AG10803 (cell line): ENCODE data around the gene MSX2.

Experiments used
- DNase-seq: peaks from one replicate; pipeline ENCODE4 v3.0.0; 2010; ENCODE audit warnings: low read depth
- H3K4me3 ChIP-seq: 2 replicates; pipeline ENCODE4 v1.5.1; 2011; ENCODE audit warnings: mild to moderate bottlenecking, low read length, control low read depth
- TF ChIP-seq, protein P1 (sequence below): conservative IDR thresholded peaks from 2 replicates; pipeline ENCODE4 v1.5.1; 2011; ENCODE audit warnings: mild to moderate bottlenecking, low read length, control low read depth, inconsistent platforms

The MSX2 gene

DNA sequence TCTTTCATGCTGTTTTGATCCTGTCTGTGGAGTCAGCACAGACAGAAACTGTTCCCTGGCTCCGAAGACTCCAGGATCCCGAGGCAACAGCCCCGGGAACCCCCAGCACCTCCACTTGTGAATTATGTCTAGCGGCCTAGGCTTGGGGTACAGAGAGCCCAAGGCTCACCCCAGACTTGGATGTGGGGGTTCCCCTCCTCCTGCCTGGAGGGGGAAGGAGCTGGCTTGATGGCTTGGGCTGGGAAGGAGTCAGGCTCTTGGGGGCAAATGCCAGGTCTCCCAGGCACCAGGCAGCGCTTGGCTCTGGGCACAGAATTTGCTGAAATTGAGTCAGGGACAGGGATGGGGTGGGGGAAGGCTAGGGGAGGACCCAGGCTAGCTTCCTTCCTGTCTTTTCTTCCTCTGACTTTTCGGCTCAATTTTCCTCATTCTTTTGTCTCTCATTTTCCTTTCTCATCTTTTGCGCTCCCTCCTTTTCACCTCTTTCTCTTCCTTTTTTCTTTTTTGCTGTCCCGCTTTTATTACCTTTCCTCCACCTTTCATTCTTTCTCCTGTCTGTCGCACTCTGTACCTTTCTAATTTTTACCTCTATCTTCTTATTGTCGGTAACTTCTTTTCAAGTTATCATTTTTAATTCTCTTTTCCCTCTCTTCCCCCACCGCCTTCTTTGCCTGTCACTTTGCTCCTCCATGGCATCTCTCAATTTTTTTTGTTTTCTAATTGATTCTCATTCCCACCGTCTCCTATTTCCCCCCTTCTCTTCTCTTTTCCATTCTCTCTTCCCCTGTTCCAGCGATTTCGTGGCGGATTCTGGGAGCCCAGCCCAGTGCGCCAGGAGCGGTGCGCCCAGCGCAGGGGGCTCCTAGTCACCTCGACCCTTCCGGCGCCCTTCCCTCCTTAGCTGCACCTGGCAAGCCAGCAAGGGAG, 10.5 kb downstream of the MSX2 start:
- H3K4me3 ChIP-seq: no peak overlapping the region
- TF ChIP-seq, protein P1, sequence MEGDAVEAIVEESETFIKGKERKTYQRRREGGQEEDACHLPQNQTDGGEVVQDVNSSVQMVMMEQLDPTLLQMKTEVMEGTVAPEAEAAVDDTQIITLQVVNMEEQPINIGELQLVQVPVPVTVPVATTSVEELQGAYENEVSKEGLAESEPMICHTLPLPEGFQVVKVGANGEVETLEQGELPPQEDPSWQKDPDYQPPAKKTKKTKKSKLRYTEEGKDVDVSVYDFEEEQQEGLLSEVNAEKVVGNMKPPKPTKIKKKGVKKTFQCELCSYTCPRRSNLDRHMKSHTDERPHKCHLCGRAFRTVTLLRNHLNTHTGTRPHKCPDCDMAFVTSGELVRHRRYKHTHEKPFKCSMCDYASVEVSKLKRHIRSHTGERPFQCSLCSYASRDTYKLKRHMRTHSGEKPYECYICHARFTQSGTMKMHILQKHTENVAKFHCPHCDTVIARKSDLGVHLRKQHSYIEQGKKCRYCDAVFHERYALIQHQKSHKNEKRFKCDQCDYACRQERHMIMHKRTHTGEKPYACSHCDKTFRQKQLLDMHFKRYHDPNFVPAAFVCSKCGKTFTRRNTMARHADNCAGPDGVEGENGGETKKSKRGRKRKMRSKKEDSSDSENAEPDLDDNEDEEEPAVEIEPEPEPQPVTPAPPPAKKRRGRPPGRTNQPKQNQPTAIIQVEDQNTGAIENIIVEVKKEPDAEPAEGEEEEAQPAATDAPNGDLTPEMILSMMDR: no peak
- no peak for DNase-seq

DNA sequence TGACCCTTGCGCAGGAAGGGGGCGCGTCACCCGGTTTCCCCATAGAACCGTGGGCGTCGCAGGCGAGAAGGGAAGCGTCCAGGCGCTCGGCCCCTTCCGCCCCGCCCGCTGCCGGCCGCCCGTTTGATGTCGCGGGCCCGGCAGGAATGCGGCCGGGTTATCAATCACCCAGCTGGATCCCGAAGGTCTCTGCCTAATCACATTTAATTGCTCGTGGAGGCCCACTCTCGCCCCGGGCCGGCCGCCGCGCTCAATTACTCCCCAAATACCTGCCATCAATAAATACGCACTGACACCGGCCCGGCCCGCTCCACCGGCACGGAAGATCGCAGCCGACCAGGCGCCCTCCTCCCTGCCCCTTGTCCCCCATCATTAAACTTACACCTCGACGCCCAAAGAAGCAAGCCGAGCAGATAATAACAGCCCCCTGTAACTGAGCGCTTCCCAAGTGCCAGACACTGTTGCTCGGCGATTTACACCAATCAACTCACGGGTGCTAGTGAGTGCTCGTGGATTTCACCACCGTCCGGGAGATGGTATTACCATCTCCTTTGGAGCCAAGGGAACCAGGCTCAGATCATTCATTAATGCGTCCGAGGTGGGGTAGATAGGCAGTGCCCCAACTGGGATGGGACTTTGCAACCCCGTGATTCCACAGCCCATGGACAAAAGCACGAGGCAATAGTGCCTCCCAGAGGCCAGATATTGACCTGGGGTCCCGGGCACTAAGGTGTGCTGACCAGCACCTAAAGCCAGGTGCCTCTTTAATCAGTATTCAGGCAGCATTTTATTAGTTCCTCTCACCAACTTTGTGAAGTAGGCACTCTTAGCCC, 11.3 kb downstream of the MSX2 start:
- H3K4me3 ChIP-seq: no peak overlapping the region
- TF ChIP-seq, protein P1: peak; percentile 17
- DNase-seq: no peak

DNA sequence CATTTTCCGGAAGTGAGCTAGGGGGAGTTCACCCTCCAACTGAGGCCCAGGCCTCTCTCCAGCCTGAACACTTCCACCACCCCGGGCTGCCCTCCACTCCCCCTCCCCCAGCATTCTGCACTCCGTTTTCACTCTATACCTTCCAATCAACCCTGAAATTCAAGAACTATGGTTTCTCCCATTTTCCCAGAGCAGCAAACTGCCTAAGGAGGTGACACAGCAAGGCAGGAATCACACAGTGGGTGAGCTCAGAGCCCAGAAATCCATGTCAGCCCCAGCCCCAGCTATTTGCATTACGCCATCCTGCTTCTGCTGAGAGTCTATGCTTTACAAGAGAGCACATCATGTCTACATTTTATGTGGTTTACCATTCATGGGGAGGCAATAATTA, 11.9 kb downstream of the MSX2 start:
- peak; percentile 72 for DNase-seq
- TF ChIP-seq, protein P1: no peak

DNA sequence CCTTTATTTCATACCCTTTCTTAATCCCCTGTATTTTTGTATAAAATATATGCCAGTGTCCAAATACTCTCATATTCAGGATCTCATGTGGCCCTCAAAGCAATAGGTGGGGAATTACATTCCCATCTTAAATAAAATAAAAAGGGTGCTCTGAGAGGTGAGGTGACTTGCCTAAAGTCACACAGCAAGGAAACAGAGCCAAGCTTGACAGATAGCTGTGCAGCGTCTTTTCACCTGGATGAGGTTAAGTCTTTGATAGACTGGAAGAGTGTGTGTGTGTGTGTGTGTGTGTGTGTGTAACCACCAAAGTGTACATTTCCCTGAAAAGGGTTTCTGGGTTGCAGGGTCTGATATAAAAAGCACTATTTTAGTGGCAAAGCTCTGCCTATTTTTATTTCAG, 12.4 kb downstream of the MSX2 start:
- no peak for DNase-seq
- no peak overlapping the region for H3K4me3 ChIP-seq
- TF ChIP-seq, protein P1: no peak

More for the DNA sequence above, 11.9 kb downstream of the MSX2 start:
- H3K4me3 ChIP-seq: no peak overlapping the region

DNA sequence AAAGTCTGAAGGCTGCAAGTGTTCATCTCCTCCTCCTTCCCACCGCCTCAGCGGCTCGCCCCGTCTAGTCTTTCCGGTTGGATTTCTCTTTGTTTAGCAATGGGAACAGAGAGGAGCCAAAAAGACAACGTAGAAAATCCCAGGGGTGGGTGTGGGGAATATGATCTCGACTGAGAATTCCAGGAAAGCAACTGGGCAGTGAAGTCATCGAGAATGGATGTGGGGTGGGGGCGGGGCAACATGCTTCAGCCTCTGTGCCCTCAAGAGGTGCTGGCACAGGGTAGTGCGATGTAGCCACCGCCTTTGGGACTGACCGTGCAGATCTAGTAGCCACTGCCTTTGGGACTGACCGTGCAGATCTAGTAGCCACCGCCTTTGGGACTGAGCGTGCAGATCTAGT, 12.9 kb downstream of the MSX2 start:
- H3K4me3 ChIP-seq: no peak overlapping the region
- DNase-seq: no peak
- TF ChIP-seq, protein P1: no peak

DNA sequence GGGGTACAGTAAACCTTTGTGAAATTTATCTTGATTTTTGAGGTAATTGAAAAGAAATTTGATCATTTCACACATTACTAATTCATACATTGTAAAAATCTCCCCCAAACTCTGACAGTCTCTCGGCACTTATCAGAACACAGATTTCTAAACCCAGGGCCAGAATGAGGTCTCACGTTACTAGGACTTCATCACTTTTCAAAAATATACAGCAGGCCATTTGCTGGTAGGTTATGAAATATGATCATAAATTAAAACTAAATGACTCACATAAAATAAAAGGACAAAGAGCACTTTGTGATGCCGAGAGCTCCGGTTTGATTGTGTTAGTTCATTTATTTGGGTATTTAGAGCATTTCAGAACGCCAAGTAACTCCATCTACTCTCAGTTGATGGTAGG, 17.0 kb downstream of the MSX2 start:
- no peak overlapping the region for H3K4me3 ChIP-seq
- TF ChIP-seq, protein P1: no peak
- DNase-seq: no peak

DNA sequence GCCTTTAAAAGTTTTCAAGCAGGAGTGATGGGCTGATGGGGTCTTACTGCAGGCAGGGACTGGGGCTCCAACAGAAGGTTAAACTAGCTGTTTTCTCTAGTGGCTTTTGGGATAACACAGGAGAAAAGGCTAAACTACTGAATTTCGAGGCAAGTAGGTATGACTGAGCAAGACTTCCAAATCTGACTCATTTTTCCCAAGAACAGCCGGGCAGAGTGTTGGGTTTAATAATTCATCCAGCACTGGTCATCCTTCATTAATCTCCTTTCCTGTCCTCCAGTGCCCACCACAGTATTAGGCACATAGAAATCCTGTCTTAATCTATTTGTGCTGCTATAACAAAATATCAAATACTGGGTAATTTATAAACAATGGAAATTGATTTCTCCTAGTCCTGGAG, 20.5 kb downstream of the MSX2 start:
- TF ChIP-seq, protein P1: no peak
- no peak overlapping the region for H3K4me3 ChIP-seq
- no peak for DNase-seq
